Measurements from ENCODE around the gene NEMP2.

NEMP2 gene

DNA sequence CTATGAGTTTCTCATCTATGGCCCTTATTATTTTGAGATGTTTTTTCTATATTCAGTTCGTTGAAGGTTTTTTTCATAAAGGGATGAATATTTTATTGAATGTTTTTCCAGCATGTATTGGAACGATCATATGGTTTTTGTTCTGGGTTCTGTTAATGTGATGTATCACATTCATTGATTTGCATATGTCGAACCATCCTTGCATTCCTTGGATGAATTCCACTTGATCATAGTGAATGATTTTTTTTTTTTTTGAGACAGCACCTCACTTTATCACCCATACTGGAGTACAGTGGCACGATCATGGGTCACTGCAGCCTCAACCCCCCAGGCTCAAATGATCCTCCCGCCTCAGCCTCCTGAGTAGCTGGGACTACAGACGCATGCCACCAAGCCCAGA is 5.5 kb upstream of the NEMP2 start:
- H3K27ac ChIP-seq: no peak overlapping the region
- TF ChIP-seq ZFX (IDR thresholded peaks at IDR 0.05): no peak
- TF ChIP-seq, protein P1, sequence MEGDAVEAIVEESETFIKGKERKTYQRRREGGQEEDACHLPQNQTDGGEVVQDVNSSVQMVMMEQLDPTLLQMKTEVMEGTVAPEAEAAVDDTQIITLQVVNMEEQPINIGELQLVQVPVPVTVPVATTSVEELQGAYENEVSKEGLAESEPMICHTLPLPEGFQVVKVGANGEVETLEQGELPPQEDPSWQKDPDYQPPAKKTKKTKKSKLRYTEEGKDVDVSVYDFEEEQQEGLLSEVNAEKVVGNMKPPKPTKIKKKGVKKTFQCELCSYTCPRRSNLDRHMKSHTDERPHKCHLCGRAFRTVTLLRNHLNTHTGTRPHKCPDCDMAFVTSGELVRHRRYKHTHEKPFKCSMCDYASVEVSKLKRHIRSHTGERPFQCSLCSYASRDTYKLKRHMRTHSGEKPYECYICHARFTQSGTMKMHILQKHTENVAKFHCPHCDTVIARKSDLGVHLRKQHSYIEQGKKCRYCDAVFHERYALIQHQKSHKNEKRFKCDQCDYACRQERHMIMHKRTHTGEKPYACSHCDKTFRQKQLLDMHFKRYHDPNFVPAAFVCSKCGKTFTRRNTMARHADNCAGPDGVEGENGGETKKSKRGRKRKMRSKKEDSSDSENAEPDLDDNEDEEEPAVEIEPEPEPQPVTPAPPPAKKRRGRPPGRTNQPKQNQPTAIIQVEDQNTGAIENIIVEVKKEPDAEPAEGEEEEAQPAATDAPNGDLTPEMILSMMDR (conservative IDR thresholded peaks at IDR 0.05): no peak

DNA sequence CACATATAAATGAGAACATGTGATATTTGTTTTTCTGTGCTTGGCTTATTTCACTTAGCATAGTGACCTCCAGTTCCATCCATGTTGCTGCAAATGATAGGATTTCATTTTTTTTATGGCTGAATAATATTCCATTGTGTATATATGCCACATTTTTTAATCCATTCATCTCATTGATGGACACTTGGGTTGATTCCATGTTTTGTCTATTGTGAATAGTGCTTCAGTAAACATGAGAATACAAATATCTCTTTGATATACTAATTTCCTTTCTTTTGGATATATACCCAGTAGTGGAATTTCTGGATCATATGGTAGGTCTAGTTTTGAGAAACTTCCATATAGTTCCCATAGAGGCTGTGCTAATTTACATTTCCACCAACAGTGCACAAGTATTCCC is 3.7 kb upstream of the NEMP2 start:
- TF ChIP-seq, protein P1 (conservative IDR thresholded peaks at IDR 0.05): no peak
- TF ChIP-seq ZFX (IDR thresholded peaks at IDR 0.05): no peak
- no peak overlapping the region for H3K27ac ChIP-seq

- TF ChIP-seq, protein P1 (conservative IDR thresholded peaks at IDR 0.05): no peak
- no peak for TF ChIP-seq ZFX (IDR thresholded peaks at IDR 0.05)
These were observed 3.2 kb upstream of the NEMP2 start for GRCh38 chr2:190537765-190538164.

DNA sequence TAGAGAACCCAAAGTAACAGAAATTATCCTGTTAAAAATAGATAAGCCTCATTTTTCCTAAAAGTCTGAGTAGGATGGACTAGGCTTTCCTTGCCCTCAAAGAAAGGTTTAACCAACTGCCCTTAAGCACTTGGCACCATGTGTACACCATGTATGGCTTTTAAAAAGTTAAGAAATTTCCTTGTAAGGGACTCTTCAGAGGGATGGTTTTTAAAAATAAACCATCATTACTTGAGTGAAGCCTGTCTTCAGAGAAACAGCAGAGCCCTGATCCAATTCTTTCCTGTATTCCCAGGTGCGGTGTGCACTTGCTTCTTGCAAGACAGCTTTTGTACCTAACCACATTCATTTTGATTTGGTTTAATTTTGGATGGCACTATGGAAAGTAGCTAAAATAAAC is 1.1 kb upstream of the NEMP2 start:
- no peak overlapping the region for H3K27ac ChIP-seq

More at GRCh38 chr2:190537765-190538164, 3.2 kb upstream of the NEMP2 start:
- H3K27ac ChIP-seq: no peak overlapping the region

GRCh38 chr2:190535121-190535439 is 558 bp upstream of the NEMP2 start:
- TF ChIP-seq, protein P1 (conservative IDR thresholded peaks at IDR 0.05): no peak
- no peak for TF ChIP-seq ZFX (IDR thresholded peaks at IDR 0.05)
- H3K27ac ChIP-seq: peak overlapping the region; percentile 91

More for the DNA sequence above, 1.1 kb upstream of the NEMP2 start:
- no peak for TF ChIP-seq ZFX (IDR thresholded peaks at IDR 0.05)
- TF ChIP-seq, protein P1 (conservative IDR thresholded peaks at IDR 0.05): no peak

DNA sequence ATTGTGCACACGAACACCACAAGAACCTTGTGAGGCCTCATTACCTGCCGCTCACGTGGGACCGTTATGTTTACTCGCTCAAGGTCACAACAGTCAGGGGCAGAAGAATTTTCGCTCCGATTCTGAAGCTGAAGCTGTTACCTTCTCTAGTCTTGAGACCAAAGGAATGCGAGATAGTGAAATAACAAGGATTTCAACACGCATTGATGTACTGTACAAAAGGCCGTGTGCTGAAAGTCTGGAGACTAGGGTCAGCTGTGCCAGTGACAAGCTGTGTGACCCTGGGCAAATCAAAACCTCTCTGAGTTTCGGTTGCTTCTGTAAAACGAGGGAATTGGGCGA is 583 bp downstream of the NEMP2 start:
- TF ChIP-seq, protein P1 (conservative IDR thresholded peaks at IDR 0.05): no peak
- TF ChIP-seq ZFX (IDR thresholded peaks at IDR 0.05): no peak
- peak overlapping the region; percentile 91 for H3K27ac ChIP-seq

GRCh38 chr2:190533175-190533967 is 1.2 kb downstream of the NEMP2 start:
- H3K27ac ChIP-seq: peak overlapping the region; percentile 91
- TF ChIP-seq, protein P1 (conservative IDR thresholded peaks at IDR 0.05): no peak
- TF ChIP-seq ZFX (IDR thresholded peaks at IDR 0.05): no peak
